Measurements from ENCODE around the gene DIO3.
"Not testable (repeated sequence)": the region's sequence is repeated elsewhere in the genome, so short reads cannot be mapped to it uniquely, and the experiment has no call there.

Gene DIO3

GRCh38 chr14:101559624-101560533 lies 1.4 kb upstream of the DIO3 start:
- DNase-seq = no peak

DNA sequence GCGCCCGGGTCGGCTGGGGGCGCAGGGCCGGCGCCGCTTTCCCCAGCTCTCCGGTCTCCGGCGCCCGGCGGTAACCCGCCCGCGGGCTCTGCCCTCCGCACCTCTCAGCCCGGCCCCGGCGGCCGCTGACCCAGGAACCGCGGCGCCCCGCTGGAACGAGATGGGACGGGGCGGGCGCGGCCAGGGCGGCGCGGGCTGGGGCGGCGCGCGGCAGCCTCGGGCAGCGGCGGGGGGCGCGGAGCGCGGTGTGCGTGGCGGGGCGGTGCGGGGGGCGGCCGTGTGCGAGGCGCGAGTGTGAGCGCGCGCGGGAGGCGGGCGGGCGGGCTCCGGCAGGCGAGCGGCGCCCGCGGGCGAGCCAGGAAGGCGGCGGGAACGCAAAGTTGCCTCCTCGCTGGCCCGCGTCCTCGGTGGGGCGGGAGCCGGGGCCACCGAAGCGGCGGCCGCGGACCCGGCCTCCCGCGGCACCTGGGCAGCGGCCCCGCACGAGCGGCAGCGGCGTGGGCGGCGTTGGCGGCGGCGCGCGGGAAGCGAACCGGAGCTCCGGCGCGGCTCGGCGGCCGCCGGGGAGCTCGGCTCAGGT lies 671 bp upstream of the DIO3 start:
- DNase-seq = no peak

- DNase-seq = no peak
Observed at GRCh38 chr14:101561897-101562490, 699 bp downstream of the DIO3 start.

DNA sequence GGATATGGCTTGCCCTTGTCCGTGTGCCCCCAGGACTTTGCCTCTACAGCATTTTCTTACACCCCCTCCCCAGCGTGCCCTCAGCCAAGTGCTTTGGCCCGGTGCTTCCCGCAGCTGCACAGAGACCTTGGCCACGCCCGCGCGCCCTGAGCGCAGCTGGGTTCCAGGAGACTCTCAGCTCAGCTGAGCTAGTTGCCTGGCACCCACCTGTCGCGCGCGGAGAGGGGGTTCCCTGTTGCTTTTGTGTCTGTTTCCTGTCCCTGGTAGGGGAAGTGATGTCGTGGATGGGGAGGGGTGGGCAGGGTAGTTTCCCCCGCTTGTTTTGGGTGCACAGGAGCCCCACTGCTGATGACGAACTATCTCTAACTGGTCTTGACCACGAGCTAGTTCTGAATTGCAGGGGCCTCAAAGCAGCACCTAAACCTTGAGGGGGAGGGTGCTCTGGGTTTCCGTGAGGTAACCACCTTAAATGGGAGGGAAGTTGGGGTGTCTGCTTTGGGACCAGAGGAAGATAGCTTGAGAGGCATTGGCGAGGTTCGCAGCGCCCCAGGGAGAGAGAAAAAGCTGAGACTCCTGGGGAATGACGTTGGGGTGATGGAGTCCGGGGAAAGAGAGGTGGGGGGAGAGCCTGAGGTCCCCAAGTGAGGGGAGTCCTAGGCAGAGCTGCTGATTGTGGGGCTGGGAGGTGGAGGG lies 1.5 kb downstream of the DIO3 start:
- DNase-seq = peak; percentile 12

GRCh38 chr14:101563352-101563653 lies 2.0 kb downstream of the DIO3 start:
- DNase-seq = no peak

- no peak for DNase-seq
Observed at GRCh38 chr14:101563654-101564443, 2.6 kb downstream of the DIO3 start.

- no peak for DNase-seq
Observed at GRCh38 chr14:101564444-101564776, 3.1 kb downstream of the DIO3 start.

DNA sequence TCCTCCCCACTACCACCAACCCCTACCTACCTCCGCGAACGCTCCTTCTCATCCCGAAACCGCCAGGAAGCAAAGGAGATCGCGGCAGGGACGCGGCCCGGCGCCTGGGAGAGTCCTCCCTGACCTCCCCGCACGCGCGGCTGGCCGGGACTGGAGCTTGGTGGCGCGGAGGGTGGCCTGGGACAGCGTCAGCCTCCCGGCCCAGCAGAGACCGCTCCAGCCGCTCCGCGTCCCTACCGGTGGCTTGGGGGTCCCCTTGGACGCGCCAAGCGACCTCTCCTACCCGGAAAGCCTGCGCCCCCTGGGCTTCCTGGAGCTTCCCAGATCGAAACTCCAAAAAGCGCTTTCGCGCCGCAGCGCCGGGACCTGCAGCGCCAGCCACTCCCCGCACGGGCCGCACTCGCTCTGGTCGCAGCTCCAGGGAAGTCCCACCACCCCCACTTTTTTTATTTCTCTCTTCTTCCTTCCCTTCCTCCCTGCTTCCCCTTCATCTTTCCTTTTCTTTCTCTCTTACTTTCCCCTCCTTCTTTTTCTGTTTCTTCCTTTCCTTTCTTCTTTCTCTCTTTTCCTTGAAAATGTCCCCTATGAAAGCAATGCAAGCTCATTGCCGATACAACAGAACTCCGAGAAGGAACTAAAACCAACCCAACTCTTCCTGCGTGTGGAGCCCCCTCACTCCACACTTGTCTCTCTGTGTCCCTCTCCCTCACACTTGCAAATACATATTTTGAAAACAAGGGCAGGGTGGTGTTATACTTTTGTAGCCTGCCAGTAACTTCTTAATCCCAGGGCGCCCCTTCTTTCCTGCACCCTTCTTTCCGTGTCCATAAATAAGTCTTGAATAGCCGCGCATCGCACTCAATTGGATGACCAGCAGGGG lies 3.8 kb downstream of the DIO3 start:
- DNase-seq = no peak

GRCh38 chr14:101567252-101567651 lies 6.0 kb downstream of the DIO3 start:
- DNase-seq = no peak

DNA sequence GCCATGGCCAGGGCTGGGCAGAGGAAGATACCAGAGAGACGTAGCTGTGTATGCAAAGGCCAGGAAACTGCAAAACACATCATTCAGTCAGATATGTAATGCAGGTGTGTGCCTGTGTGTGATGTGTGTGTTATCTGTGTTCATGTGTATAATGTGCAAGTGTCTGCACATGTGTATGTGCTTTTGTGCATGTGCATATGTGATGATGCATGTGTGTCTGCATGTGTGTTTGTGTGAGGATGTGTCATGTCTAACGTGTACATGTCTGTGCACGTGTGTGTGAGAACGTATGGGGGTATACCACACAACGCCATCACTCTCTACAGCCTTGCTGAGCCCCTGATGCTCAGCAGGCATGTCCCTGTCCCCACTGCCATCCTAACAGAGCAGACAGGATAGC lies 9.7 kb downstream of the DIO3 start:
- DNase-seq = no peak

- not testable (repeated sequence) for DNase-seq
Observed at GRCh38 chr14:101572526-101572925, 11.2 kb downstream of the DIO3 start.

DNA sequence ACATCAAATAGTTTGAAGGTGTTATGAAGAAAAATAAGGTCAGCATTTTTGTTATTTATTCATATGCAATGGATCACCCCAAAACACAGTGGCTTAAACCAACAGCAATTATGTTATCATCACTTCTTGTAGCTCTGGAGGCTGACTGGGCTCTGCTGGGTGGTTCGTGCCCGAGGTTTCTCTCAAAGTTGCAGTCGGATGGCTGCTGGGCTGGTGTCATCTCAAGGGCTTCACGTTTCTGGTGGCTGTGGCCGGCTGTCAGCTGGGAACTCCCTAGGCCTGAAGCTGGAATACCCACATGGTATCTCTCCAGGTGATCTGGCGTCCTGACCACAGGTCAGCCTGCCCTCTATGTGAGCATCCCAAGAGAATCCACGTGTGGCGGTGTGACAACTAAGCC lies 12.0 kb downstream of the DIO3 start:
- DNase-seq = no peak

DNA sequence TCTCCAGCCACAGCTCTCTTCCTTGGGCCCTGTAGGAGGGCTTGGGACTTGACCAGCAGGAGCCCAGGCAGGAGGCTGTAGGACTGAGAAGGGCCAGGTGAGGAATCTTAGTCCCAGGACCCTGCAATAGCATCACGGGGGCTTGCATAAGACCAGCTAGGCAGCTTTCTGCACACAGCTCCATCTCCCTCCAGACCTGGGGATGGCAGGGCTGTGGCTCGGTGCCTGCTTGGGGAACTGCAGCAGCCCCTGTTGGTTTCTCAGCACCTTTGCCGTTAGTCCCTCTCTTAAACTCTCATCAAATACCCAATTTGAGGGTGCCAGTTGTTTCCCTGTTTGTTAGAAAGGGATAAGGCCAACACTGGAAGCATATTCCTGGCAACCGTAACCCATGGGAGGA lies 14.3 kb downstream of the DIO3 start:
- no peak for DNase-seq

GRCh38 chr14:101577221-101577909 lies 16.1 kb downstream of the DIO3 start:
- DNase-seq = no peak

- DNase-seq = no peak
Observed at GRCh38 chr14:101578489-101578888, 17.2 kb downstream of the DIO3 start.

DNA sequence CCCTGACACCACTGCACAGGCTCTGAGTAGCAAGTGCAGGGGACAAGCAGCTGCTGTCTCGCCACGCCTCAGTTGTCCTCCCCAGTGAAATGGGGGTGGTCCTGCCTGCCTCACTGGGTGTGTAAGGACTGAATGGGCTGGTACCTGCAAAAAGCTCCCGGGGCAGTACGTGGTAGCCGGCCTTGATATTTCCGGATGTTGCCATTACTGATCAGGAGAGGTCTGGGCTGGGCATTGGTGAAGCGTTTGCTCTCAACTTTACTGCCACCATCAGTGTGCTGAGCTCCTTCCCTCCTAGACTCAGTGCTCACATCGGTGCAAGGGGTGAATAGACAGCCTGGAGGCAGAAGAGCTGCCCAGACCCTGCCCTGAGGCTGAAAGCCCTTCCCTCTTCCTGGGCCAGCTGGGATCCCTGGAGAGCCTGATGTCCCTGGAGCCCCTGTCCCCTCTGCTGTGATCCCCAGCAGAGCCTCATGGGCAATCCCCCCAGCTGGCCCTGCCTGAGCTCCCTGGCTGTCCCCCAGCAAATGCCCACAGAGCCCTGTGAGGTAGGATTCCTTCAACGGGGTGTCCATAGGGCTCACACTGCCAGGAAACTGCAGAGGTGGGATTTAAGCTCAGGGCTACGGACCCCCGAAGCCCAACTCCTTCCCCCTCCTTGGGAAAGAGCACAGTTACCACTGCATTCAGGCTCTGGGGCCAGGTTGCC lies 18.2 kb downstream of the DIO3 start:
- DNase-seq = no peak

DNA sequence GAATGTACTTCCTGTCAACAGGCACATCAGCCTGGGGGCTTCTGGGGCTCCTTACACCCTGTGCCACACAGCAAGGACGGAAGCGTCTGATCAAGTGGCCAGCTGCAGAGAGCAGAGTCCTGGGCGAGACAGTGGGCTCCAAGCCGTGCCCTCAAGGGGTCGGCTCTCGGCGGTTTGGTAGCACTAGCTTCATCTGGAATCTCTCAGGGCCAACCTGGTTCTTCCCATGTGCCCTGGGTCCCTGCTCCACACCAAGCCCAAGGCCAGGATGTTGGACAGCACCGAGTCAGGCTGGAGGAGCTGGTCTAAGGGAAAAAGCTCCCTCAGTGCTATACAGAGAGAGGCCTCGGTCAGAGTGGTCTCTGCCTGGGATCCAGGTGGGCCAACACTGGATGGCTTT lies 20.5 kb downstream of the DIO3 start:
- DNase-seq = no peak

- no peak for DNase-seq
Observed at GRCh38 chr14:101582294-101582693, 21.0 kb downstream of the DIO3 start.

DNA sequence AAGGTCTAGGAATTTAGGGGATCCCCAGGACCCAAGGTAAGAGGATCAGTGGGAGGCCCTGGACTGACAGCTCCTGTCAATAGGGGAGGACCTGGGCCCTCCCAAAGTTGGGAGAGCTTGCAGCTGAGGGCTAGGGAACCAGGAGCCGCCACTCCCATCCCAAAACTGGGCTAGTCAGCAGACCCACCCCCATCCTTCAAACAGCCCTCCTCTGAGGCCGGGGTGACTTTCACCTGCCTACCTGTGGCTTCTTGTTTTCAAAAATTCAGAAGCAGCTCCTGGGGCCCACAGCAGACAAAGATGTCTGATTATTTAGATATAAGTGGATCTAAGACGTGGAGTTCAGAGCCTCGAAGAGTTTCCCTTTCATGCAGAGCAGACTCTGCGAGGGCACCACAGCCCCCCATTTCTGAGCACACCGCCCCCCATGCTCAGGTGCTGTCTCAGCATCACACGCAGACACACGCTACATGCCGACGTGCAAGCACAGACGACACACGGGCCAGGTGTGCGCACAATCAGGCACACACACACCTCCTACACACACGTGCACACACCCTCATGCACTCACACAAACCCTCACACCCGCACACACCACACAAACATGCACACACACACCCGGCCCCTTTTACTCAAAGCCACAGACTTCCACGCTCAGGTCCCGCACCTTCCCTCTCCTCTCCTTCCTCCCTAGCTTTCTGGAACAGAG lies 21.9 kb downstream of the DIO3 start:
- no peak for DNase-seq

DNA sequence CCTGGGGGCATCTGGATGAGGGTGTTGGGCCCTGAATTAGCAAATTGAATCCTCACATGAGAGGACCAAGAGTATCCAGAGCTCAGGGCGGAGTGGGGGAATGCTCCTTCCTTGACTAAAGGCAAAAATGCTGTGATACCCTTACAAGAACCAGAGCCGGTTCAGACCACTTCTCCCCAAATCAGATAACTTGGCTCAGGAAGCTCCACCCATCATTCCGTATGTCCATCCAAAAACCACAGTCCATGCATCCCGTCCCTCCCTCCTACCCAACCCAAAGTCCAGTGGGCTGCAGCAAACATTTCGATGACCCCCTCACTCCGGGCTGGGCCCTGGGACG lies 22.4 kb downstream of the DIO3 start:
- DNase-seq = no peak
